IPS DF 6.9 (cell line): ENCODE results near the gene CHP1.
"Not testable (repeated sequence)": the region's sequence is repeated elsewhere in the genome, so short reads cannot be mapped to it uniquely, and the experiment has no call there.

Source experiments
- DNase-seq: peaks from one replicate; pipeline ENCODE4 v3.0.0-alpha.2; 2013; ENCODE audit warnings: low read depth, low spot score
- H3K27ac ChIP-seq: one replicate; pipeline ENCODE4 v1.5.1; 2013; ENCODE audit warnings: low read length, control low read depth
- H3K27me3 ChIP-seq: 2 replicates; pipeline ENCODE4 v1.6.1; 2013; ENCODE audit warnings: mild to moderate bottlenecking, low read length; ENCODE audit not compliant: control insufficient read depth, insufficient read depth
- H3K36me3 ChIP-seq: 2 replicates; pipeline ENCODE4 v1.6.1; 2013; ENCODE audit warnings: low read length; ENCODE audit not compliant: control insufficient read depth, insufficient read depth
- H3K4me1 ChIP-seq: 2 replicates; pipeline ENCODE4 v1.6.1; 2013; ENCODE audit warnings: low read length; ENCODE audit not compliant: control insufficient read depth, insufficient read depth
- H3K4me3 ChIP-seq: 2 replicates; pipeline ENCODE4 v1.5.1; 2013; ENCODE audit warnings: mild to moderate bottlenecking, low read length
- H3K9me3 ChIP-seq: 2 replicates; pipeline ENCODE4 v1.6.1; 2013; ENCODE audit warnings: low read length, inconsistent platforms; ENCODE audit not compliant: control insufficient read depth, insufficient read depth
- WGBS: extraction: QIAGEN DNeasy Blood & Tissue Kit; methylation state at CpG from one replicate; pipeline ENCODE4 v1.1.7; 2013; ENCODE audit warnings: mixed read lengths, missing lambda C conversion rate; ENCODE audit not compliant: insufficient read length, insufficient coverage; 5-methylcytosine and 5-hydroxymethylcytosine counted together

Gene CHP1

DNA sequence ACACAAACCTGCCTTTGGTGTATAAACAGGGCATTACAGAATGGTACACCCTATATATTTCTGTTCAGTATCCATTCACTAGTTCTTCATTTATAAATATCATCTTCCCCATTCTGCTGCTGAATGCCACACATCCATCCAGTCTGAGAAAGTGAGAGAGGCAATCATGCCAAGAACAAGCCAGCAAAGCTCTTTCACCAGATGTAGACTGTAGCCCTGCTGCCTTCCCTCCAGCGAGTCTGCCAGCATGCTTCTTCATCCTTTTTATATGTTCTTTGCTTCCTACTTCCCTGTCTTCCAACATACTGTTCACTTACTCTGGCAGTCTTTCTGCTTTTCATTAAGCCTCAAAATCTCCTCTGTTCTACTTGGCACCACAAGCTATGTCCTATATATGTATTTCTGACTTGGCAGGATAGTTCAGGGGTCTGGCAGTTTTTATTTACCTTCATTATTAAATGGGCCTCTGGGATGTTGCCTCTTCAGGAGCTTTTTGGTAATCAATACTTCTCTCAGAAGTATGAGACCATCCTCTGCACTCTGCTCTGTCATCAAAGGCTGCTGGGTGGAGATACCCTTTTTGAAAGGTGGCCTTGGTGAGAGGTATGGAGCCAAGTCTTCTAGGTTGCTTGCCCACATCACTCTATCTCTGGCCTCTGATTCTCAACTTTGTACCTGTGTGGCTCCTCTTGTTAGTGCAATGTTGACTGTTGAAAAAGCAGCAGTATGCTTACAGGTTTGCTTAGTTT is 48.6 kb downstream of the CHP1 start:
- no peak for DNase-seq
- no CpG with 5 or more reads among the region's 1 CpG for WGBS
- H3K4me3 ChIP-seq, result no peak overlapping the region
- no peaks in the 10 kb centered on the region for H3K9me3 ChIP-seq
- H3K4me1 ChIP-seq, result no peaks in the 10 kb centered on the region; the same call in 1 of the 2 replicates
- H3K27me3 ChIP-seq, result no peaks in the 10 kb centered on the region
- H3K36me3 ChIP-seq, result peaks cover 2% of the 10 kb centered on the region; the same call in 1 of the 2 replicates
- H3K27ac ChIP-seq, result no peak overlapping the region

DNA sequence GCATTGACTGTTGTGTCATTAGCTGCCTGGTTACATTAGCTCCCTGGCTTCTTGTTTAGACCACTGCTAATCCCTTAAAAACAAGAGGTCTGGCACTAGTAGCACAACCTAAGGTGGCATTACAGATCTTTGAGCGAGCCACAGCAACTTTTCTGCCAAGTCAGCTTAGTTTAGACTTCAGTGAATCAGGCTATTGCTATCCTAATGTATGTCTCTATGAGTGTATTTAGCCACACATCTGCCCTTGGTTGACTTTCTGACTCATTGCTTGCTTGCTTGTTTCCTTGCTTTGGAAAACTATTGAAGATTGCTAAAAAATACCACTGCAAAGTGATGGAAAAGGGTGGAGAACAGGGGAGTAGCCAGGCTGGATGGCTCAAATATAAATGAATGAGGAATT is 50.2 kb downstream of the CHP1 start:
- no peak overlapping the region for H3K4me3 ChIP-seq
- no peak overlapping the region for H3K27ac ChIP-seq
- H3K9me3 ChIP-seq, result no peaks in the 10 kb centered on the region
- H3K36me3 ChIP-seq, result peaks cover 3% of the 10 kb centered on the region; the same call in 1 of the 2 replicates
- no CpG with 5 or more reads among the region's 1 CpG for WGBS
- no peaks in the 10 kb centered on the region for H3K27me3 ChIP-seq
- no peaks in the 10 kb centered on the region; the same call in 1 of the 2 replicates for H3K4me1 ChIP-seq
- no peak for DNase-seq

DNA sequence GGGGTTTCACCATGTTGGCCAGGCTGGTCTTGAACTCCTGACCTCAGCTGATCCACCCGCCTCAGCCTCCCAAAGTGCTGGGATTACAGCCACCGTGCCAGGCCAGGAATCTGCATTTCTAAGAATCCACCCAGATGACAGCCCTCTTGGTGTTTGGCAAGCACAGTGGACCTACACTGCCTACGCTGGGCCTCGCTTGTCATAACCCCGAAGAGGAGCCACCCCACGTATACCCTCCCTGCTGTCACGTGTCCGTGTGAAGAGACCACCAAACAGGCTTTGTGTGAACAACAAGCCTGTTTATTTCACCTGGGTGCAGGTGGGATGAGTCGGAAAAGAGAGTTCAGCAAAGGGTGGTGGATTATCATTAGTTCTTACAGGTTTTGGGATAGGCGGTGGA is 51.4 kb downstream of the CHP1 start:
- not testable (repeated sequence) for H3K4me3 ChIP-seq, H3K9me3 ChIP-seq, H3K36me3 ChIP-seq, H3K27ac ChIP-seq, H3K27me3 ChIP-seq, H3K4me1 ChIP-seq, DNase-seq
- no CpG with 5 or more reads among the region's 10 CpGs for WGBS

DNA sequence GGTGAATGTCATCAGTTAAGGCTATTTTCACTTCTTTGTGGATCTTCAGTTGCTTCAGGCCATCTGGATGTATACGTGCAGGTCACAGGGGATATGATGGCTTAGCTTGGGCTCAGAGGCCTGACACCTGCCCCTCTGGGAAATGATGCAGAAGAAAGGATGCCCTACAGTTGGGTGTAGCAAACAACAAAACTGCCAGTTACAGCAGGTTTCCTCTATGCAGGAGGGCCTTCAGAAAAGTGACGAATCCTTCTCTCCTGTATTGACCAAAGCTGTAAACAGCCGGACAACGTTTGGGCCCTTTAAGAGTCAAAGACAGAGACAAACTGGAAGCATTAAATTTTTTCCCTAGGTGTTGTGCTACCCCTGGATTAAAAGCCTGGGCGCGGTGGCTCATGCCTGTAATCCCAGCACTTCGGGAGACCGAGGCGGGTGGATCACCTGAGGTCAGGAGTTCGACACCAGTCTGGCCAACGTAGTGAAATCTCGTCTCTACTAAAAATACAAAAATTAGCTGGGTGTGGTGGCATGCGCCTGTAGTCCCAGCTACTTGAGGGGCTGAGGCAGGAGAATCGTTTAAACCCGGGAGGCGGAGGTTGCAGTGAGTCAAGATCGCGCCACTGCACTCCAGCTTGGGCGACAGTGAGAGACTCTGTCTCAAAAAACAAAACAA is 52.0 kb downstream of the CHP1 start:
- not testable (repeated sequence) for H3K4me1 ChIP-seq, H3K27me3 ChIP-seq, DNase-seq, H3K9me3 ChIP-seq, H3K27ac ChIP-seq, H3K4me3 ChIP-seq
- peaks cover 10% of the 10 kb centered on the region; the same call in 1 of the 2 replicates for H3K36me3 ChIP-seq
- no CpG with 5 or more reads among the region's 19 CpGs for WGBS

DNA sequence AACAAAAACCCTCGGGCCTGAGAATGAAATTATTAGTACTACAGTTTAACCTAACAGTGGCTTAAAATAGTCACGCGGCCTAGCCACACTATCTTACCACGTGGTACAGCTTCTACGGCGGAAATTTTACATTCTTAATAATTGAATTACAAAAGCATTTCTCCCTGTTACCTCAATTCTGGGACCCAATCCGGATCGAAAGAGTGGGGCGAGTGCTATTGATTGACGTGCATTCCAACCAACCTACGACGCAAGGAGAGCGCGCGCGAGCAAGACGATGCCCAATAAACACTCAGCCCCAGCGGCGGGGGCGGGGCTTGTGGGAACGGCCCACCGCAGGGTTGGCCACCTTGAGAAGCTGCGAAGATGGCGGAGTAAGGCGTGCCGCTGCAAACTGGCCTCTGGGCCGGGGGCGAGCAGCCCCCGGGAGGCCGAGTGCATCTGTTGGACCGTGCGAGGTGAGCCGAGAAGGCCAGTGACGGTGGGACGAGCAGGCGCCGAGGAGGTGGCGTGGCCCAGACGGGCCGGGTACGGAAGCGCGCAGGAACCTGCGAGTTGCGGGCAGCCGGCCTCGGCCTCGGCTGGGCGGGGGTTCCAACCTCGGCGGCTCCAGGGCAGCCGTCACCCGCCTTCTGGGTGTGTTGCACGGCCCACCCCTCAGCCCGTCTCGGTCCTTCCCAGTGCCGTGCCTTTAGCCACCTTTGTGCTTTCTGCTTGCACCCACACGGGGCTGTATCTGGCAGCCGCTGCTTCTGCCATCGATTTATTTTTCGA is 52.8 kb downstream of the CHP1 start:
- H3K9me3 ChIP-seq, result no peaks in the 10 kb centered on the region
- DNase-seq, result peak; percentile 97
- H3K27me3 ChIP-seq, result no peaks in the 10 kb centered on the region
- H3K4me1 ChIP-seq, result no peaks in the 10 kb centered on the region; the same call in 1 of the 2 replicates
- no CpG with 5 or more reads among the region's 61 CpGs for WGBS
- H3K36me3 ChIP-seq, result peaks cover 15% of the 10 kb centered on the region; the same call in 1 of the 2 replicates
- peak overlapping the region; percentile 88 for H3K4me3 ChIP-seq
- no peak overlapping the region for H3K27ac ChIP-seq

DNA sequence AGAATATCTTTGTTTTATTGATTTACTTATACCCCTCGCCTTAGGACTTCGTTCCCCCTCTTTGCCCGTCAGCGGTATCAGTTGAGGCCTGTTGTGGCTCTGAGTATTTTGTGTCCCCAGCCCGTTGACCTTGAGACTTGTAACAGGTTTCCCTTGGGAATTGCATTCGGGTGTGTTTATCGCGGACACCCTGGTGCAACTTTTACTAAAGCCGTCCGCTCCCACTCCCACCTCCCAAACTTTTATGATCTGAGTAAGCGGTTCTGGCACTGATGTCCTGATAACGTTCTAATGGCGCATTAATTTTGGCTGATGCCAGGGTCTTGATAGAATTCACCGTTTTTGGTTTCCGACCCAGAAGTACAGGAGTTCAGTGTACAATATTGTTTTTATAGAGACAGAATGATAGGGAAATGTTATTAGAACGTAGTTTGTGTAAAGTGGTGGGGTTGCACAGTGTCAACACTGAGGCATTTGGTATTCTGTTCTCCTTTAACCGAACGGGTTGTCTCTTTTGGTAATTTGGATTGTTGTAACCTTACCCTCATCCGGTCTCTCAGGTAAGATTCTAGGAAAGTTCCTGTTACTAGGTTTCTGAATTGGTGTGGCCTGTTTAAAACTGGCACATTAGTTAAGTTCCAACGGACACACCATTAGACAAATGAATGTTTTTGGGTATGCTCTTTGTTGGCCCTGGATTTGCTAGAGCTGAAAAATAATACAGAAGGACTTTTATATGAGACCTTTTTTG is 53.5 kb downstream of the CHP1 start:
- H3K9me3 ChIP-seq, result no peaks in the 10 kb centered on the region
- no peak overlapping the region for H3K27ac ChIP-seq
- no CpG with 5 or more reads among the region's 20 CpGs for WGBS
- H3K27me3 ChIP-seq, result no peaks in the 10 kb centered on the region
- peaks cover 15% of the 10 kb centered on the region; the same call in 1 of the 2 replicates for H3K36me3 ChIP-seq
- H3K4me1 ChIP-seq, result no peaks in the 10 kb centered on the region; the same call in 1 of the 2 replicates
- DNase-seq, result no peak
- peak overlapping the region; percentile 88 for H3K4me3 ChIP-seq

DNA sequence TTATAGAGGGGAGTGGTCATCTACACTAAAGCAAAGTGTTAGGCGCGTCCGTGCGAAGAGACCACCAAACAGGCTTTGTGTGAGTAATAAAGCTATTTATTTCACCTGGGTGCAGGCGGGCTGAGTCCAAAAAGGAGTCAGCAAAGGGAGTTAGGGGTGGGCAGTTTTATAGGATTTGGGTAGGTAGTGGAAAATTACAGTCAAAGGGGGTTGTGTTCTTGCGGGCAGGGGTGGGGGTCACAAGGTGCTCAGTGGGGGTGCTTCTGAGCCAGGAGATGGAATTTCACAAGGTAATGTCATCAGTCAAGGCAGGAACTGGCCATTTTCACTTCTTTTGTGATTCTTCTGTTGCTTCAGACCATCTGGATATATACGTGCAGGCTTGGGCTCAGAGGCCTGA is 54.2 kb downstream of the CHP1 start:
- H3K9me3 ChIP-seq, result no peaks in the 10 kb centered on the region
- DNase-seq, result no peak
- no CpG with 5 or more reads among the region's 7 CpGs for WGBS
- H3K27ac ChIP-seq, result no peak overlapping the region
- H3K4me3 ChIP-seq, result peak overlapping the region; percentile 88; the same call in 1 of the 2 replicates
- H3K27me3 ChIP-seq, result no peaks in the 10 kb centered on the region
- peaks cover 15% of the 10 kb centered on the region; the same call in 1 of the 2 replicates for H3K36me3 ChIP-seq
- no peaks in the 10 kb centered on the region; the same call in 1 of the 2 replicates for H3K4me1 ChIP-seq

DNA sequence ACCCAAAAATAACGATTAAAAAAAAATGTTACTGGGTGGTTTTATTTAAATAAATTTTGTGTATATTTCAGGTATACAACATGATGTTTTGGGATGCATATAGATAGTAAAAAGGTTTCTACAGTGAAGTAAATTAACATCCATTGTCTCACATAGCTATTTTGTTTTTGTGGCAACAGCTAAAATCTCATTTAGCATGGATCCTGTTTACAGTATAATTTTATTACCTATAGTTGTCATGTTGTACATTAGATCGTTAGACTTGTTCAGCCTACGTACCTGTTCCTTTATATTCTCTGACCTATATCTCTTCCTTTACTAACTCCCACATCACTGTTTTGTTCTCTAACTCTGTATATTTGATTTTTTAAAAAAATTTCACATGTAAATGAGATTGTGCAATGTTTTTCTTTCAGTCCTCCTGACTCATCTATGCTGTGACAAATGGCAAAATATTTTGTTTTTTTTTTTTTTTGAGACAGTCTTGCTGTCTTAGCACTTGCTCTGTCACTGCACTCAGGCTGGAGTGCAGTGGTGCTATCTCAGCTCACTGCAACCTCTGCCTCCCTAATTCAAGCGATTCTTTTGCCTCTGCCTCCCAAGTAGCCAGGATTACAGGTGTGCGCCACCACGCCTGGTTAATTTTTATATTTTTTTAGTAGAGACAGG is 55.7 kb downstream of the CHP1 start:
- WGBS, result no CpG with 5 or more reads among the region's 6 CpGs
- Histone ChIP-seq H3K27ac (no peak overlapping the region), H3K27me3 (no peaks in the 10 kb centered on the region), H3K4me3 (no peak overlapping the region), H3K9me3 (no peaks in the 10 kb centered on the region), H3K4me1 (no peaks in the 10 kb centered on the region; the same call in 1 of the 2 replicates), H3K36me3 (peaks cover 15% of the 10 kb centered on the region; the same call in 1 of the 2 replicates)
- no peak for DNase-seq

DNA sequence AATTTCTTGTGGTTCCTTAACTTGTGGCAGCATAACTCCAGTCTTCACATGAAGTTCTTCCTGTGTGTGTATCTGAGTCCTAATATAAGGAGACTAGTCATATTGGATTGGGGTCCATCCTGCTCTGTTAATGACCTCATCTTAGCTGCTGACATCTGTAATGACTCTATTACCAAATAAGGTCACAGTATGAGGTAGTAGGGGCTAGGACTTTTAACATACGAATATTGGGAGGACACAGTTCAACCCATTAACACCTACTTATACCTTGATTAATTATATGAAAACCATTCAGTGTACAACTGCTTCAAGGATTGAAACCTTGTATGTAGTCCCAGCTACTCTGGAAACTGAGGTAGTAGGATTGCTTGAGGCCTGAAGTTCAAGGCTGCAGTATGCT is 57.4 kb downstream of the CHP1 start:
- WGBS, result no CpG with 5 or more reads among the region's 1 CpG
- H3K27me3 ChIP-seq, result no peaks in the 10 kb centered on the region
- no peaks in the 10 kb centered on the region for H3K4me1 ChIP-seq
- H3K4me3 ChIP-seq, result no peak overlapping the region
- peaks cover 15% of the 10 kb centered on the region; the same call in 1 of the 2 replicates for H3K36me3 ChIP-seq
- DNase-seq, result no peak
- no peaks in the 10 kb centered on the region for H3K9me3 ChIP-seq
- no peak overlapping the region for H3K27ac ChIP-seq
